HG03457 (cell line): ENCODE data around the gene ECE2.

ENCODE experiments used
- ATAC-seq: cut with Tn5 transposase; IDR thresholded peaks from one replicate; pipeline ENCODE4 v1.9.1; 2021; ENCODE audit warnings: moderate number of reproducible peaks; ENCODE audit not compliant: unreplicated experiment

The ECE2 gene

GRCh38 chr3:184240384-184241140 lies 35.3 kb upstream of the ECE2 start:
- no peak for ATAC-seq

DNA sequence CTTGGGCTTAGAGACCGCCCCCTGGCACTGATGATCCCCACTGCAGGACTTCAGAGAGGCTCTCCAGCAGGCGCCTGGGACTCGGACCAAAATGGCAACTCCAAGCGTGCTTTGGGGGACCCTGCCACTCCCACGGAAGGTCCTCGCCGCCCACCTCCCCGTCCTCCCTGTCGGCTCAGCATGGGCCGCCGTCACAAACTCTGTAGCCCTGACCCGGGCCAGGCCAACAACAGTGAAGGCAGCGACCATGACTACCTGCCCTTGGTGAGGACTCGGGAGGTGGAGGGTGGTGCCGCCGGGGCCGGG lies 34.7 kb upstream of the ECE2 start:
- ATAC-seq: no peak

DNA sequence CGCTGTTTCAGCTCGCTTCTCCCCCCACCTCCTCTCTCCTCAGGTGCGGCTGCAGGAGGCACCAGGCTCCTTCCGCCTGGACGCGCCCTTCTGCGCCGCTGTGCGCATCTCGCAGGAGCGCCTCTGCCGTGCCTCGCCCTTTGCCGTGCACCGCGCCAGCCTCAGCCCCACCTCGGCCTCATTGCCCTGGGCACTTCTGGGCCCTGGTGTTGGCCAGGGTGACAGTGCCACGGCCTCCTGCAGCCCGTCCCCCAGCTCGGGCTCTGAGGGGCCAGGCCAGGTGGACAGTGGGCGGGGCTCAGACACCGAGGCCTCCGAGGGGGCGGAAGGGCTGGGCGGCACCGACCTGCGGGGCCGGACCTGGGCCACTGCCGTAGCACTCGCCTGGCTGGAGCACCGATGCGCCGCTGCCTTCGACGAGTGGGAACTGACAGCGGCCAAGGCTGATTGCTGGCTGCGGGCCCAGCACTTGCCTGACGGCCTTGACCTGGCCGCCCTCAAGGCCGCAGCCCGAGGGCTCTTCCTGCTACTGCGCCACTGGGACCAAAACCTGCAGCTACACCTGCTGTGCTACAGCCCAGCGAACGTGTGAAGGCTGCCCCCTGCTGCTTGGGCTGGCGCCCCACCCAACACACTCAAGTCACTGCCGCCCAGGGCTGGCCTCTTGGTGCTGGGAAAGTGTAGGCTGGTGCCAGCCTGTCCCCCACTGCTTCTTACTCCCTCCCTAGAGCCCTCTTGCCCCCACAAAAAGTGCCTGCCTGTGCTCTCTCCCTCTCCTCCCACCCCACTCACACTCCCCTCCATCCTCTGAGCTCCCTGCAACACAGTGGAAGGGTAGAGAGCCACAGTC lies 34.1 kb upstream of the ECE2 start:
- ATAC-seq: no peak

- no peak for ATAC-seq
Measured at GRCh38 chr3:184242297-184242685, 33.5 kb upstream of the ECE2 start.

GRCh38 chr3:184248454-184249411 lies 27.1 kb upstream of the ECE2 start, which contains the start of gene ALG3:
ALG3 (minus strand) TSS chr3:184248962; CDS start chr3:184248940, 22 bp downstream.
- ATAC-seq: peak; percentile 35

DNA sequence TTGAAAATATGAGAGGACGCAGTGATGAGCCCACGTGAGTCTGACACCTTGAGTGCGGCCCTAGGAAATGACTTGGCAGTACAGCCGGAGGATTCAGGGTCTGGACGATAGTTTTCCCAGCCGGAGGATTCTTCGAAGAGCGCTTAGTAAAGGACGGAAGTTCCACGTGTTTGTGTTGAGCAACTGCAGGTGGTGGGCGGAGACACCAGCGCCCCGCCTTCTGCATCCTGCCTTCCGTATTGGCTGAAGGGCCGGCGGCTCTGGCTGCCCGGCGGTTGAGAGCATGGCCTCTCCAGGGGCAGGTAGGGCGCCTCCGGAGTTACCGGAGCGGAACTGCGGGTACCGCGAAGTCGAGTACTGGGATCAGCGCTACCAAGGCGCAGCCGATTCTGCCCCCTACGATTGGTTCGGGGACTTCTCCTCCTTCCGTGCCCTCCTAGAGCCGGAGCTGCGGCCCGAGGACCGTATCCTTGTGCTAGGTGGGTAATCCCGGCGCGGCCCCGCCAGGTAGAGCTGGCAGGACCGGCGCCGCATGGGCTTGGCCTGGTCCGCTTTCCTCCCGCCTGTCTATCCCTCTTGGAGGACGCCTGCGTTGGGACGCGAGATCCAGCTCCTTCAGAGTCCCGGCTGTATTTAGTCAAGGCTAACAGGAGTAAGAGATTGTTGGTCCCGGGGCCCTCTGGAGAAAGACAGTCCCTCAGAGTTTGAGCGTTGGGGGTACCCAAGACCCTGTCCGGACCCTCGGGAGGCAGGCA lies 26.2 kb upstream of the ECE2 start, which contains the start of gene EEF1AKMT4:
TSS of gene EEF1AKMT4 (plus strand) at position 261 of the 755 bp plus-strand sequence. CDS start at position 284, 23 bp downstream.
- peak; percentile 84 for ATAC-seq

GRCh38 chr3:184250167-184250828 lies 25.5 kb upstream of the ECE2 start:
- peak; percentile 49 for ATAC-seq

- ATAC-seq: no peak
Measured at GRCh38 chr3:184255291-184256039, 20.4 kb upstream of the ECE2 start.

GRCh38 chr3:184257083-184257915 lies 18.5 kb upstream of the ECE2 start:
- ATAC-seq: no peak

DNA sequence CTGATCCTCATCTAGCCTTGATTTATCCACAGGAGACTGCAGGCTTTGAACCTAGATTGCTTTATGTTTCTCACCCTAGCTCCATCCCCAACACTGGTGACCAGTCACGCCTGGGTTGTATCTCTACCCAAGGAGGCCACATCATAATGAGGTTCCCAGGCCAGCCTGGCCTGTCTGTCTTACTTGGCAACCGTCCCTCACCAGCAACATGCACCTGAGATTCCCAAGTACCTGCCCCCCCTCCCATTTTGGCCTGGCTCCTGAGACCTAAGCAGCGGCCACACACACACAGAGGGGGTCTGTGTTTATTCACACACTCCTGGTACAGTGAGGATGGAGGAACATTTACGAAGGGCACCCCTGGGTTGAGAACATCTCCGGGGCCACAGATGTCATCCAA lies 16.9 kb upstream of the ECE2 start:
- no peak for ATAC-seq

GRCh38 chr3:184259396-184259877 lies 16.4 kb upstream of the ECE2 start:
- ATAC-seq: no peak

GRCh38 chr3:184259878-184260723 lies 15.7 kb upstream of the ECE2 start:
- no peak for ATAC-seq

- ATAC-seq: no peak
Measured at GRCh38 chr3:184260724-184261269, 15.0 kb upstream of the ECE2 start.

- no peak for ATAC-seq
Measured at GRCh38 chr3:184261270-184261853, 14.5 kb upstream of the ECE2 start, which contains the start of gene CAMK2N2. CAMK2N2 (minus strand) TSS chr3:184261553; CDS start chr3:184261285, 268 bp downstream.

GRCh38 chr3:184261854-184262763 lies 13.7 kb upstream of the ECE2 start:
- ATAC-seq: no peak
